HCT116 (cell line): ENCODE measurements around the gene TRPV2. TPM values are rescaled to one million over a fixed set of nuclear protein-coding genes. Genes with fewer than 3 reads are reported as not detected.

Experiments
- ATAC-seq: fragments of 200-7000 bp; cut with Tn5 transposase; 2 replicates; pipeline ENCODE4 v1.9.1; 2020; ENCODE audit warnings: mild to moderate bottlenecking, moderate library complexity
- BruUV-seq: library from RNA; stranded (reverse); fragments of 400-500 nt; replicated peaks from 2 replicates; lab custom pipeline; 2021; lab: Mats Ljungman, UMichigan
- CTCF ChIA-PET: fragments of 300-600 bp; sonication (Branson Sonifier 250); formaldehyde crosslinking; loops from one replicate; lab custom pipeline; 2021; ENCODE audit warnings: antibody characterized with exemption; lab: Charles Lee
- POLR2A ChIA-PET: fragments of 300-600, 350-600 bp; sonication (Branson Sonifier 250); formaldehyde crosslinking; loops from one replicate; lab custom pipeline; 2021; ENCODE audit warnings: antibody characterized with exemption; lab: Charles Lee
- RAD21 ChIA-PET, 2 experiments: fragments of 300-600 bp; sonication (Branson Sonifier 250); formaldehyde crosslinking; loops; one replicate each; lab custom pipeline; 2023; ENCODE audit warnings: low total read pairs in 2 of 2; ENCODE audit not compliant: uncharacterized antibody in 2 of 2, unreplicated experiment in 2 of 2, low non-redundant PET in 1 of 2; lab: Charles Lee
- DNase-seq: peaks from one replicate; pipeline ENCODE4 v3.0.0-alpha.2; 2010; ENCODE audit warnings: low read depth, low spot score
- H2AFZ ChIP-seq: fragments of 200-600 bp; shearing (Covaris generic), sonication (generic); 2 replicates; pipeline ENCODE4 v1.6.1; 2017; ENCODE audit warnings: low read depth, mixed run types, mixed read lengths, antibody characterized with exemption, low read length; ENCODE audit not compliant: poor library complexity, severe bottlenecking
- H3K27ac ChIP-seq: 2 replicates; pipeline ENCODE4 v1.5.1; 2012; ENCODE audit warnings: low read depth, low read length
- H3K27me3 ChIP-seq: fragments of 200-600 bp; sonication (generic); 2 replicates; pipeline ENCODE4 v1.6.1; 2016; ENCODE audit warnings: mixed run types, low read length, mixed read lengths; ENCODE audit not compliant: insufficient read depth
- H3K36me3 ChIP-seq, 2 experiments: fragments of 200-500 bp in 1 of 2; fragments of 200-600 bp in 1 of 2; sonication (Bioruptor generic) in 1 of 2; sonication (generic) in 1 of 2; 2 replicates each; pipeline versions ENCODE4 v1.5.1 to v1.6.1; 2014 to 2016; ENCODE audit warnings: low read length in 2 of 2, inconsistent platforms in 1 of 2, mixed read lengths in 1 of 2, mixed run types in 1 of 2; ENCODE audit not compliant: insufficient read depth in 2 of 2, control insufficient read depth in 1 of 2
- H3K4me1 ChIP-seq, 2 experiments: fragments of 200-600 bp in 1 of 2; sonication (generic) in 1 of 2; 2 replicates each; pipeline versions ENCODE4 v1.5.1 to v1.6.1; 2012 to 2017; ENCODE audit warnings: low read length in 2 of 2, inconsistent platforms in 1 of 2, mild to moderate bottlenecking in 1 of 2, mixed read lengths in 1 of 2, mixed run types in 1 of 2, moderate library complexity in 1 of 2; ENCODE audit not compliant: insufficient read depth in 2 of 2, control insufficient read depth in 1 of 2
- H3K4me2 ChIP-seq: fragments of 200-600 bp; sonication (generic); 2 replicates; pipeline ENCODE4 v1.6.1; 2017; ENCODE audit warnings: mixed run types, low read length, mixed read lengths
- H3K4me3 ChIP-seq, 2 experiments: fragments of 200-600 bp in 1 of 2; sonication (generic) in 1 of 2; replicated peaks in 1 of 2; 2 replicates each; pipeline ENCODE4 v1.5.1; 2011 to 2016; ENCODE audit warnings: low read length in 2 of 2, control low read depth in 1 of 2, low read depth in 1 of 2, mild to moderate bottlenecking in 1 of 2, mixed read lengths in 1 of 2, mixed run types in 1 of 2
- H3K79me2 ChIP-seq: fragments of 200-600 bp; sonication (generic); 2 replicates; pipeline ENCODE4 v1.6.1; 2017; ENCODE audit warnings: mild to moderate bottlenecking, mixed run types, low read length, moderate library complexity, mixed read lengths; ENCODE audit not compliant: insufficient read depth
- H3K9ac ChIP-seq: fragments of 200-600 bp; sonication (generic); 2 replicates; pipeline ENCODE4 v1.6.1; 2016; ENCODE audit warnings: low read length, mixed read lengths
- H3K9me2 ChIP-seq: fragments of 200-600 bp; sonication (generic), shearing (Covaris generic); 2 replicates; pipeline ENCODE4 v1.6.1; 2017; ENCODE audit warnings: mixed run types, mild to moderate bottlenecking, moderate library complexity; ENCODE audit not compliant: insufficient read depth
- H3K9me3 ChIP-seq, 2 experiments: fragments of 200-500 bp in 1 of 2; fragments of 200-600 bp in 1 of 2; sonication (Bioruptor generic) in 1 of 2; sonication (generic) in 1 of 2; 2 replicates each; pipeline ENCODE4 v1.6.1; 2014 to 2017; ENCODE audit warnings: low read length in 2 of 2, mixed read lengths in 2 of 2, inconsistent platforms in 1 of 2, low read depth in 1 of 2, mild to moderate bottlenecking in 1 of 2, mixed run types in 1 of 2, moderate library complexity in 1 of 2; ENCODE audit not compliant: control insufficient read depth in 1 of 2, insufficient read depth in 1 of 2
- H4K20me1 ChIP-seq: fragments of 200-600 bp; sonication (generic), shearing (Covaris generic); 2 replicates; pipeline ENCODE4 v1.6.1; 2017; ENCODE audit warnings: mixed run types, mild to moderate bottlenecking, moderate library complexity; ENCODE audit not compliant: insufficient read depth
- CBX3 ChIP-seq: IDR thresholded peaks from 2 replicates; pipeline ENCODE4 v1.6.1; 2012; ENCODE audit warnings: low read depth
- EGR1 ChIP-seq: IDR thresholded peaks from 2 replicates; pipeline ENCODE4 v1.6.1; 2012; ENCODE audit warnings: low read depth
- FOSL1 ChIP-seq: IDR thresholded peaks from 2 replicates; pipeline ENCODE4 v1.6.1; 2012; ENCODE audit warnings: low read depth
- JUND ChIP-seq: IDR thresholded peaks from 2 replicates; pipeline ENCODE4 v1.6.1; 2012
- RAD21 ChIP-seq: IDR thresholded peaks from 2 replicates; pipeline ENCODE4 v1.6.1; 2012; ENCODE audit warnings: low read depth, mild to moderate bottlenecking
- SP1 ChIP-seq: IDR thresholded peaks from 2 replicates; pipeline ENCODE4 v1.6.1; 2012; ENCODE audit warnings: low read depth
- intact Hi-C: fragments of 100-400 bp; cut with micrococcal nuclease; formaldehyde crosslinking; loops from 2 replicates; pipeline ENCODE4 v1.10.0; 2022
- total RNA-seq: library from RNA; stranded (reverse); gene quantifications from one replicate; pipeline ENCODE4 v1.2.1, GENCODE V29; 2021; ENCODE audit not compliant: unreplicated experiment
- TF ChIP-seq, protein P1 (sequence below): IDR thresholded peaks from 2 replicates; pipeline ENCODE4 v1.6.1; 2012; ENCODE audit warnings: low read depth

The TRPV2 gene
- total RNA-seq, 1 experiment from 2014 or later = 2.7 TPM

DNA sequence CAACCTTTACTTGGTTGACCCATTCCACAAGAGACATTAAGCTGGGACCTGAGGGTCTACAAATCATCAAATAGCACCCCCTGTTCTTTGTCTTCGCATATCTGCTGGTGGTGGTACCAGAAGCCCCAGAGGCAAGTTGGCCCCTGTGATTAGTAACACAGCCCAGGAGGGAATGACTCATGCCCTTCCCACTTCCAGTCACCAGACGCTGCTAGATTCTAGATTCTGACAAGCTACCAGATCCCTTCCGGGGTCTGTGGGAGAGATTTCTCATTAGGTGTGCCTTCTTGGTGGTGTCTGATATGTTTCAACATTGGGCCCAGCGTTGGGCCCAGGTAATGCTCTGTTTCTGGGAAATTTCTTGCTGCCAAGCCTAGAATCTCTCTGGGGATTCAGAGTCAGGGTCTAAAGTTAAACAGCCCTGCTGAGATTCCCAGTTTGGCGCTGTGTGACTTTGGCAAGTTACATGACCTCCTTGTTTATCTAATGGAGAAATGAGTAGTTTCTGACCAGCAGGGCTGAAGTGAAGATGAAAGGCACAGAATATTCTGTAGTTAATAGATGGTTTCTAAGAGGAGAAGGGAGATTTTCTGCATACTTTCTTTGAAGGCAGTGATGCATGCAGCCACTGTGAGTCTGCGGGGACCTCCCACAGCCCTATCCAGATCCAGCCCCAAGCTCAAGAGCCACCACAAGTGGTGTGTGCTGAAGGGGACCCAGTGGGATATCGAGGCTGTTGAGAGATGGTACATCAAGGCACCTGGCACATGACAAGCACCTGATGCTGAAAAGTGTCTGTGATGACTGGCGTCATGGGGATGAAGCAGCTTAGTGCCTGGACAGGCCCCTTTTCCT, 3.9 kb downstream of the TRPV2 start (continued):
- TF ChIP-seq, protein P1, sequence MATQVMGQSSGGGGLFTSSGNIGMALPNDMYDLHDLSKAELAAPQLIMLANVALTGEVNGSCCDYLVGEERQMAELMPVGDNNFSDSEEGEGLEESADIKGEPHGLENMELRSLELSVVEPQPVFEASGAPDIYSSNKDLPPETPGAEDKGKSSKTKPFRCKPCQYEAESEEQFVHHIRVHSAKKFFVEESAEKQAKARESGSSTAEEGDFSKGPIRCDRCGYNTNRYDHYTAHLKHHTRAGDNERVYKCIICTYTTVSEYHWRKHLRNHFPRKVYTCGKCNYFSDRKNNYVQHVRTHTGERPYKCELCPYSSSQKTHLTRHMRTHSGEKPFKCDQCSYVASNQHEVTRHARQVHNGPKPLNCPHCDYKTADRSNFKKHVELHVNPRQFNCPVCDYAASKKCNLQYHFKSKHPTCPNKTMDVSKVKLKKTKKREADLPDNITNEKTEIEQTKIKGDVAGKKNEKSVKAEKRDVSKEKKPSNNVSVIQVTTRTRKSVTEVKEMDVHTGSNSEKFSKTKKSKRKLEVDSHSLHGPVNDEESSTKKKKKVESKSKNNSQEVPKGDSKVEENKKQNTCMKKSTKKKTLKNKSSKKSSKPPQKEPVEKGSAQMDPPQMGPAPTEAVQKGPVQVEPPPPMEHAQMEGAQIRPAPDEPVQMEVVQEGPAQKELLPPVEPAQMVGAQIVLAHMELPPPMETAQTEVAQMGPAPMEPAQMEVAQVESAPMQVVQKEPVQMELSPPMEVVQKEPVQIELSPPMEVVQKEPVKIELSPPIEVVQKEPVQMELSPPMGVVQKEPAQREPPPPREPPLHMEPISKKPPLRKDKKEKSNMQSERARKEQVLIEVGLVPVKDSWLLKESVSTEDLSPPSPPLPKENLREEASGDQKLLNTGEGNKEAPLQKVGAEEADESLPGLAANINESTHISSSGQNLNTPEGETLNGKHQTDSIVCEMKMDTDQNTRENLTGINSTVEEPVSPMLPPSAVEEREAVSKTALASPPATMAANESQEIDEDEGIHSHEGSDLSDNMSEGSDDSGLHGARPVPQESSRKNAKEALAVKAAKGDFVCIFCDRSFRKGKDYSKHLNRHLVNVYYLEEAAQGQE = no peak
- peak; percentile 76 for TF ChIP-seq JUND
- TF ChIP-seq RAD21 = no peak
- peak; percentile 34; the same call in 1 of the 2 replicates for TF ChIP-seq SP1

GRCh38 chr17:16419929-16420271, 4.5 kb downstream of the TRPV2 start:
- Histone ChIP-seq H3K4me3 (peak overlapping the region in 1 of 2 experiments; percentile 32; a peak in 2 of 4 replicates), H3K27ac (peak overlapping the region; percentile 81), H3K4me2 (peak overlapping the region; percentile 78), H3K9me2 (no peaks in the 10 kb centered on the region), H3K4me1 (peaks cover 40 to 46% of the 10 kb centered on the region in 2 experiments), H3K36me3 (no peaks in the 10 kb centered on the region), H4K20me1 (no peaks in the 10 kb centered on the region), H2AFZ (peak overlapping the region; percentile 68), H3K9ac (peak overlapping the region; percentile 42), H3K27me3 (no peaks in the 10 kb centered on the region), H3K9me3 (no peaks in the 10 kb centered on the region), H3K79me2 (no peaks in the 10 kb centered on the region)
- ATAC-seq (peak; percentile 60), DNase-seq (no peak)
- POLR2A ChIA-PET = interaction anchor here (0.6 to 3.5 kb wide), 2 partner anchors 11 to 18 kb away, joined by 4 to 30 read pairs; no protein-coding TSS in a partner anchor
- TF ChIP-seq CBX3 = 0 out of 2 replicates have a peak, but pooled peaks have one; percentile 3
- TF ChIP-seq JUND = peak; percentile 23; the same call in 1 of the 2 replicates
- TF ChIP-seq, protein P1 = no peak
- TF ChIP-seq EGR1 = no peak
- peak; percentile 23; the same call in 1 of the 2 replicates for TF ChIP-seq SP1
- TF ChIP-seq FOSL1 = peak; percentile 65
- intact Hi-C loops = no loop called here
- CTCF ChIA-PET = interaction anchor here (1.7 kb wide), 1 partner anchor 8 kb away, joined by 15 read pairs; no protein-coding TSS in a partner anchor
- BruUV-seq = no TSS peak
- RAD21 ChIA-PET = no interaction called here
